ENCODE data around the gene TRUB2. TPM values are rescaled to one million over a fixed set of nuclear protein-coding genes. Genes with fewer than 3 reads are reported as not detected.

The TRUB2 gene
- total and polyA plus RNA-seq, 2 of the 13 experiments (the other 11 are each of a cell fraction or from before 2014, with no cell fraction given) = 22.3 to 41.2 TPM

- TF ChIP-seq, protein P1, sequence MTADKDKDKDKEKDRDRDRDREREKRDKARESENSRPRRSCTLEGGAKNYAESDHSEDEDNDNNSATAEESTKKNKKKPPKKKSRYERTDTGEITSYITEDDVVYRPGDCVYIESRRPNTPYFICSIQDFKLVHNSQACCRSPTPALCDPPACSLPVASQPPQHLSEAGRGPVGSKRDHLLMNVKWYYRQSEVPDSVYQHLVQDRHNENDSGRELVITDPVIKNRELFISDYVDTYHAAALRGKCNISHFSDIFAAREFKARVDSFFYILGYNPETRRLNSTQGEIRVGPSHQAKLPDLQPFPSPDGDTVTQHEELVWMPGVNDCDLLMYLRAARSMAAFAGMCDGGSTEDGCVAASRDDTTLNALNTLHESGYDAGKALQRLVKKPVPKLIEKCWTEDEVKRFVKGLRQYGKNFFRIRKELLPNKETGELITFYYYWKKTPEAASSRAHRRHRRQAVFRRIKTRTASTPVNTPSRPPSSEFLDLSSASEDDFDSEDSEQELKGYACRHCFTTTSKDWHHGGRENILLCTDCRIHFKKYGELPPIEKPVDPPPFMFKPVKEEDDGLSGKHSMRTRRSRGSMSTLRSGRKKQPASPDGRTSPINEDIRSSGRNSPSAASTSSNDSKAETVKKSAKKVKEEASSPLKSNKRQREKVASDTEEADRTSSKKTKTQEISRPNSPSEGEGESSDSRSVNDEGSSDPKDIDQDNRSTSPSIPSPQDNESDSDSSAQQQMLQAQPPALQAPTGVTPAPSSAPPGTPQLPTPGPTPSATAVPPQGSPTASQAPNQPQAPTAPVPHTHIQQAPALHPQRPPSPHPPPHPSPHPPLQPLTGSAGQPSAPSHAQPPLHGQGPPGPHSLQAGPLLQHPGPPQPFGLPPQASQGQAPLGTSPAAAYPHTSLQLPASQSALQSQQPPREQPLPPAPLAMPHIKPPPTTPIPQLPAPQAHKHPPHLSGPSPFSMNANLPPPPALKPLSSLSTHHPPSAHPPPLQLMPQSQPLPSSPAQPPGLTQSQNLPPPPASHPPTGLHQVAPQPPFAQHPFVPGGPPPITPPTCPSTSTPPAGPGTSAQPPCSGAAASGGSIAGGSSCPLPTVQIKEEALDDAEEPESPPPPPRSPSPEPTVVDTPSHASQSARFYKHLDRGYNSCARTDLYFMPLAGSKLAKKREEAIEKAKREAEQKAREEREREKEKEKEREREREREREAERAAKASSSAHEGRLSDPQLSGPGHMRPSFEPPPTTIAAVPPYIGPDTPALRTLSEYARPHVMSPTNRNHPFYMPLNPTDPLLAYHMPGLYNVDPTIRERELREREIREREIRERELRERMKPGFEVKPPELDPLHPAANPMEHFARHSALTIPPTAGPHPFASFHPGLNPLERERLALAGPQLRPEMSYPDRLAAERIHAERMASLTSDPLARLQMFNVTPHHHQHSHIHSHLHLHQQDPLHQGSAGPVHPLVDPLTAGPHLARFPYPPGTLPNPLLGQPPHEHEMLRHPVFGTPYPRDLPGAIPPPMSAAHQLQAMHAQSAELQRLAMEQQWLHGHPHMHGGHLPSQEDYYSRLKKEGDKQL (CRISPR knock-in tag; IDR thresholded peaks at IDR 0.05; ENCODE audit: low read depth) = no peak
- TF ChIP-seq POLR2A (IDR thresholded peaks at IDR 0.05; ENCODE audit: insufficient read depth in 1 of 2, low read depth in 2 of 2, low read length in 2 of 2) = peak in 1 of 2 experiments; percentile 69
- TF ChIP-seq ZNF770 (CRISPR knock-in tag; IDR thresholded peaks at IDR 0.05) = 0 out of 2 replicates have a peak, but pooled peaks have one; percentile 8
- TF ChIP-seq, protein P2, sequence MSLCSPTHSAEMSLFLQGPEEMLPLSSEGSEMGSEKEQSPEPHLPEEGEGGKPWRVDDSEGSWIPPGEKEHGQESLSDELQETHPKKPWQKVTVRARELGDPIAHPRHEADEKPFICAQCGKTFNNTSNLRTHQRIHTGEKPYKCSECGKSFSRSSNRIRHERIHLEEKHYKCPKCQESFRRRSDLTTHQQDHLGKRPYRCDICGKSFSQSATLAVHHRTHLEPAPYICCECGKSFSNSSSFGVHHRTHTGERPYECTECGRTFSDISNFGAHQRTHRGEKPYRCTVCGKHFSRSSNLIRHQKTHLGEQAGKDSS (CRISPR knock-in tag; IDR thresholded peaks at IDR 0.05; ENCODE audit: borderline replicate concordance, low read depth) = peak; percentile 54; the same call in 1 of the 2 replicates
- peak; percentile 88 for TF ChIP-seq ZNF143 (CRISPR knock-in tag; IDR thresholded peaks at IDR 0.05)
- TF ChIP-seq SMAD3 (CRISPR knock-in tag; IDR thresholded peaks at IDR 0.05) = peak; percentile 48; the same call in 1 of the 2 replicates
- TF ChIP-seq CBFB (CRISPR knock-in tag; IDR thresholded peaks at IDR 0.05) = peak; percentile 19; the same call in 1 of the 2 replicates
- TF ChIP-seq NR0B2 (CRISPR knock-in tag; IDR thresholded peaks at IDR 0.05) = 0 out of 2 replicates have a peak, but pooled peaks have one; percentile 71
- no peak for TF ChIP-seq ZHX2 (IDR thresholded peaks at IDR 0.05; ENCODE audit: low read depth)
- TF ChIP-seq ZHX2 (CRISPR knock-in tag; IDR thresholded peaks at IDR 0.05; ENCODE audit: borderline replicate concordance) = no peak
- TF ChIP-seq, protein P3, sequence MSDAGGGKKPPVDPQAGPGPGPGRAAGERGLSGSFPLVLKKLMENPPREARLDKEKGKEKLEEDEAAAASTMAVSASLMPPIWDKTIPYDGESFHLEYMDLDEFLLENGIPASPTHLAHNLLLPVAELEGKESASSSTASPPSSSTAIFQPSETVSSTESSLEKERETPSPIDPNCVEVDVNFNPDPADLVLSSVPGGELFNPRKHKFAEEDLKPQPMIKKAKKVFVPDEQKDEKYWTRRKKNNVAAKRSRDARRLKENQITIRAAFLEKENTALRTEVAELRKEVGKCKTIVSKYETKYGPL (CRISPR knock-in tag; IDR thresholded peaks at IDR 0.05) = peak; percentile 43; the same call in 1 of the 2 replicates
Observed at GRCh38 chr9:128339761-128340690, 17.8 kb upstream of the TRUB2 start, which contains the start of gene SLC27A4 (continued).
